HAP-1 (cell line): ENCODE measurements around the gene SRPK1.

ENCODE experiments used
- DNase-seq, 2 experiments: peaks; one replicate each; pipeline ENCODE4 v3.0.0-alpha.2; 2016 to 2020; ENCODE audit warnings: low spot score in 2 of 2
- H3K27me3 ChIP-seq: fragments of 250-450 bp; sonication (Bioruptor Pico); 2 replicates; pipeline ENCODE4 v1.5.1; 2020; ENCODE audit warnings: low read depth, mild to moderate bottlenecking, moderate library complexity
- H3K36me3 ChIP-seq: fragments of 250-450 bp; sonication (Bioruptor Pico); replicated peaks from 2 replicates; pipeline ENCODE4 v1.5.1; 2020; ENCODE audit warnings: mild to moderate bottlenecking
- H3K4me1 ChIP-seq: fragments of 250-450 bp; sonication (Bioruptor Pico); 2 replicates; pipeline ENCODE4 v1.5.1; 2020; ENCODE audit warnings: mild to moderate bottlenecking
- H3K4me3 ChIP-seq: fragments of 250-450 bp; sonication (Bioruptor Pico); 2 replicates; pipeline ENCODE4 v1.5.1; 2020; ENCODE audit warnings: mild to moderate bottlenecking, moderate library complexity
- H3K9me3 ChIP-seq: fragments of 250-450 bp; sonication (Bioruptor Pico); 2 replicates; pipeline ENCODE4 v1.5.1; 2020; ENCODE audit warnings: mild to moderate bottlenecking, moderate library complexity
- in situ Hi-C: fragments of 300-500 bp; cut with MboI; formaldehyde crosslinking; loops from 3 replicates; pipeline ENCODE4 v1.14.3; 2020; ENCODE audit warnings: low sequenced_read_pairs, inconsistent platforms, mixed read lengths

The SRPK1 gene

GRCh38 chr6:35920793-35921732, at the start of gene SRPK1:
SRPK1 (minus strand) TSS chr6:35921098; CDS start chr6:35921056, 42 bp downstream.
- Histone ChIP-seq H3K4me3 (peak within 1 kb of the TSS; percentile 63), H3K27me3 (no peaks in the 10 kb centered on the region), H3K4me1 (peaks cover 17% of the 10 kb centered on the region), H3K9me3 (no peaks in the 10 kb centered on the region), H3K36me3 (peaks cover 19% of the 10 kb centered on the region)
- in situ Hi-C loops: no loop called here
- peak; percentile 82 to 93 for DNase-seq

GRCh38 chr6:35970181-35970580, 49.3 kb upstream of the SRPK1 start:
- in situ Hi-C loops: no loop called here
- Histone ChIP-seq H3K9me3 (no peaks in the 10 kb centered on the region), H3K27me3 (no peaks in the 10 kb centered on the region), H3K4me3 (no peak overlapping the region), H3K36me3 (no peaks in the 10 kb centered on the region), H3K4me1 (no peaks in the 10 kb centered on the region; the same call in 1 of the 2 replicates)
- no peak for DNase-seq

- no peak overlapping the region for H3K4me3 ChIP-seq
- no peaks in the 10 kb centered on the region for H3K4me1 ChIP-seq
- no peaks in the 10 kb centered on the region for H3K36me3 ChIP-seq
- no peaks in the 10 kb centered on the region for H3K27me3 ChIP-seq
- no peaks in the 10 kb centered on the region for H3K9me3 ChIP-seq
- no peak for DNase-seq
- in situ Hi-C loops: no loop called here
Observed at GRCh38 chr6:35969646-35970045, 48.7 kb upstream of the SRPK1 start.

- DNase-seq: no peak
- in situ Hi-C loops: no loop called here
- no peaks in the 10 kb centered on the region for H3K9me3 ChIP-seq
- H3K27me3 ChIP-seq: no peaks in the 10 kb centered on the region
- H3K4me3 ChIP-seq: no peak overlapping the region
- H3K36me3 ChIP-seq: no peaks in the 10 kb centered on the region
- H3K4me1 ChIP-seq: no peaks in the 10 kb centered on the region
Observed at GRCh38 chr6:35968821-35969220, 47.9 kb upstream of the SRPK1 start.

GRCh38 chr6:35967076-35967774, 46.3 kb upstream of the SRPK1 start:
- Histone ChIP-seq H3K4me1 (no peaks in the 10 kb centered on the region), H3K9me3 (no peaks in the 10 kb centered on the region), H3K27me3 (no peaks in the 10 kb centered on the region), H3K4me3 (no peak overlapping the region), H3K36me3 (no peaks in the 10 kb centered on the region)
- no peak for DNase-seq
- in situ Hi-C loops: no loop called here

- Histone ChIP-seq H3K36me3 (no peaks in the 10 kb centered on the region), H3K4me3 (no peak overlapping the region)
- in situ Hi-C loops: no loop called here
Observed at GRCh38 chr6:35962779-35963560, 42.1 kb upstream of the SRPK1 start.

GRCh38 chr6:35960187-35960586, 39.3 kb upstream of the SRPK1 start:
- Histone ChIP-seq H3K4me3 (no peak overlapping the region), H3K9me3 (no peaks in the 10 kb centered on the region), H3K27me3 (peaks cover 8% of the 10 kb centered on the region; the same call in 1 of the 2 replicates), H3K4me1 (no peaks in the 10 kb centered on the region), H3K36me3 (no peaks in the 10 kb centered on the region)
- in situ Hi-C loops: no loop called here
- no peak for DNase-seq

More at GRCh38 chr6:35962779-35963560, 42.1 kb upstream of the SRPK1 start:
- no peak for DNase-seq
- no peaks in the 10 kb centered on the region for H3K9me3 ChIP-seq
- H3K4me1 ChIP-seq: no peaks in the 10 kb centered on the region
- H3K27me3 ChIP-seq: peaks cover 8% of the 10 kb centered on the region; the same call in 1 of the 2 replicates

- in situ Hi-C loops: no loop called here
- H3K9me3 ChIP-seq: no peaks in the 10 kb centered on the region
Observed at GRCh38 chr6:35955970-35956369, 35.1 kb upstream of the SRPK1 start.

GRCh38 chr6:35955521-35955920, 34.6 kb upstream of the SRPK1 start:
- DNase-seq: no peak
- H3K4me1 ChIP-seq: no peaks in the 10 kb centered on the region
- no peaks in the 10 kb centered on the region for H3K27me3 ChIP-seq
- in situ Hi-C loops: no loop called here
- no peaks in the 10 kb centered on the region for H3K36me3 ChIP-seq
- no peak overlapping the region for H3K4me3 ChIP-seq
- no peaks in the 10 kb centered on the region for H3K9me3 ChIP-seq

More at GRCh38 chr6:35955970-35956369, 35.1 kb upstream of the SRPK1 start:
- Histone ChIP-seq H3K4me1 (no peaks in the 10 kb centered on the region), H3K36me3 (no peaks in the 10 kb centered on the region), H3K4me3 (no peak overlapping the region), H3K27me3 (peaks cover 2% of the 10 kb centered on the region; the same call in 1 of the 2 replicates)
- DNase-seq: peak in 1 of 2 experiments; percentile 18

- Histone ChIP-seq H3K27me3 (no peaks in the 10 kb centered on the region), H3K9me3 (no peaks in the 10 kb centered on the region), H3K4me3 (no peak overlapping the region), H3K4me1 (no peaks in the 10 kb centered on the region), H3K36me3 (no peaks in the 10 kb centered on the region)
- no peak for DNase-seq
- in situ Hi-C loops: no loop called here
Observed at GRCh38 chr6:35955071-35955470, 34.2 kb upstream of the SRPK1 start.

- no peak for DNase-seq
- Histone ChIP-seq H3K27me3 (no peaks in the 10 kb centered on the region), H3K4me1 (no peaks in the 10 kb centered on the region), H3K36me3 (no peaks in the 10 kb centered on the region), H3K4me3 (no peak overlapping the region), H3K9me3 (no peaks in the 10 kb centered on the region)
- in situ Hi-C loops: no loop called here
Observed at GRCh38 chr6:35954333-35954732, 33.4 kb upstream of the SRPK1 start.

GRCh38 chr6:35948725-35949124, 27.8 kb upstream of the SRPK1 start:
- Histone ChIP-seq H3K9me3 (no peaks in the 10 kb centered on the region), H3K4me1 (no peaks in the 10 kb centered on the region; the same call in 1 of the 2 replicates), H3K27me3 (no peaks in the 10 kb centered on the region), H3K36me3 (no peaks in the 10 kb centered on the region), H3K4me3 (no peak overlapping the region)
- peak; percentile 69 to 82 for DNase-seq
- in situ Hi-C loops: no loop called here

- no peak for DNase-seq
- Histone ChIP-seq H3K27me3 (0 out of 2 replicates have a peak, but pooled peaks cover 2% of the 10 kb centered on the region), H3K4me3 (no peak overlapping the region), H3K4me1 (no peaks in the 10 kb centered on the region; the same call in 1 of the 2 replicates), H3K9me3 (peaks cover 10% of the 10 kb centered on the region; the same call in 1 of the 2 replicates), H3K36me3 (no peaks in the 10 kb centered on the region)
- in situ Hi-C loops: no loop called here
Observed at GRCh38 chr6:35945650-35946025, 24.7 kb upstream of the SRPK1 start.
